ENCODE measurements around the gene PAK4.

GRCh38 chr19:39192846-39193245 lies 67.3 kb downstream of the PAK4 start:
- TF ChIP-seq, protein P1, sequence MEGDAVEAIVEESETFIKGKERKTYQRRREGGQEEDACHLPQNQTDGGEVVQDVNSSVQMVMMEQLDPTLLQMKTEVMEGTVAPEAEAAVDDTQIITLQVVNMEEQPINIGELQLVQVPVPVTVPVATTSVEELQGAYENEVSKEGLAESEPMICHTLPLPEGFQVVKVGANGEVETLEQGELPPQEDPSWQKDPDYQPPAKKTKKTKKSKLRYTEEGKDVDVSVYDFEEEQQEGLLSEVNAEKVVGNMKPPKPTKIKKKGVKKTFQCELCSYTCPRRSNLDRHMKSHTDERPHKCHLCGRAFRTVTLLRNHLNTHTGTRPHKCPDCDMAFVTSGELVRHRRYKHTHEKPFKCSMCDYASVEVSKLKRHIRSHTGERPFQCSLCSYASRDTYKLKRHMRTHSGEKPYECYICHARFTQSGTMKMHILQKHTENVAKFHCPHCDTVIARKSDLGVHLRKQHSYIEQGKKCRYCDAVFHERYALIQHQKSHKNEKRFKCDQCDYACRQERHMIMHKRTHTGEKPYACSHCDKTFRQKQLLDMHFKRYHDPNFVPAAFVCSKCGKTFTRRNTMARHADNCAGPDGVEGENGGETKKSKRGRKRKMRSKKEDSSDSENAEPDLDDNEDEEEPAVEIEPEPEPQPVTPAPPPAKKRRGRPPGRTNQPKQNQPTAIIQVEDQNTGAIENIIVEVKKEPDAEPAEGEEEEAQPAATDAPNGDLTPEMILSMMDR (optimal IDR thresholded peaks at IDR 0.05 in 1 of 3, IDR thresholded peaks at IDR 0.05 in 1 of 3, conservative IDR thresholded peaks at IDR 0.05 in 1 of 3; ENCODE audit: extremely low read depth in 1 of 3, insufficient read depth in 2 of 3, low read length in 3 of 3), result no peak
- TF ChIP-seq EZH2 (IDR thresholded peaks at IDR 0.05; ENCODE audit: low read length), result no peak
